Neural cell (in vitro differentiated cells): ENCODE results near the gene KRT2. TPM values are rescaled to one million over a fixed set of nuclear protein-coding genes. Genes with fewer than 3 reads are reported as not detected.

ENCODE experiments used
- H2AFZ ChIP-seq: fragments of 200-600, 300-800 bp; sonication (generic), shearing (Covaris generic); 2 replicates; pipeline ENCODE4 v1.6.0; 2014; ENCODE audit warnings: low read depth, mild to moderate bottlenecking, antibody characterized with exemption, low read length, moderate library complexity
- H3F3A ChIP-seq: fragments of 200-600 bp; shearing (Covaris generic); 2 replicates; pipeline ENCODE4 v1.6.1; 2016; ENCODE audit warnings: mild to moderate bottlenecking, moderate library complexity, mixed read lengths, antibody characterized with exemption, low read length; ENCODE audit not compliant: insufficient read depth, poor library complexity, severe bottlenecking
- H3K27ac ChIP-seq: fragments of 200-600, 300-800 bp; sonication (generic), shearing (Covaris generic); 2 replicates; pipeline ENCODE4 v1.5.1; 2014; ENCODE audit warnings: mild to moderate bottlenecking, low read length, moderate library complexity
- H3K27me3 ChIP-seq: fragments of 300-800, 200-600 bp; sonication (generic), shearing (Covaris generic); 2 replicates; pipeline ENCODE4 v1.6.0; 2014; ENCODE audit warnings: mild to moderate bottlenecking, low read depth, low read length, moderate library complexity; ENCODE audit not compliant: insufficient read depth
- H3K36me3 ChIP-seq: fragments of 300-800, 200-600 bp; sonication (generic), shearing (Covaris generic); 2 replicates; pipeline ENCODE4 v1.5.1; 2014; ENCODE audit warnings: mild to moderate bottlenecking, antibody characterized with exemption, low read length, moderate library complexity; ENCODE audit not compliant: insufficient read depth
- H3K4me2 ChIP-seq: fragments of 300-800, 200-600 bp; sonication (generic), shearing (Covaris generic); 2 replicates; pipeline ENCODE4 v1.6.0; 2014; ENCODE audit warnings: mild to moderate bottlenecking, low read length
- H3K4me3 ChIP-seq: fragments of 300-800, 200-600 bp; sonication (generic), shearing (Covaris generic); 2 replicates; pipeline ENCODE4 v1.5.1; 2014; ENCODE audit warnings: mild to moderate bottlenecking, low read length, moderate library complexity
- H3K79me2 ChIP-seq: fragments of 200-600 bp; shearing (Covaris generic); replicated peaks from 2 replicates; pipeline ENCODE4 v1.6.0; 2014; ENCODE audit warnings: mild to moderate bottlenecking, low read length, moderate library complexity; ENCODE audit not compliant: insufficient read depth
- H3K9ac ChIP-seq: fragments of 300-800, 200-600 bp; sonication (generic), shearing (Covaris generic); 2 replicates; pipeline ENCODE4 v1.6.1; 2016; ENCODE audit warnings: mild to moderate bottlenecking, low read length, mixed read lengths
- H3K9me2 ChIP-seq: fragments of 200-600 bp; shearing (Covaris generic); 2 replicates; pipeline ENCODE4 v1.6.1; 2016; ENCODE audit warnings: mild to moderate bottlenecking, low read length, mixed read lengths; ENCODE audit not compliant: insufficient read depth
- H3K9me3 ChIP-seq: fragments of 200-600, 300-800 bp; sonication (generic), shearing (Covaris generic); 2 replicates; pipeline ENCODE4 v1.6.1; 2016; ENCODE audit warnings: mild to moderate bottlenecking, mixed run types, low read length, moderate library complexity, mixed read lengths
- H4K20me1 ChIP-seq: fragments of 200-600 bp; shearing (Covaris generic); 2 replicates; pipeline ENCODE4 v1.6.1; 2016; ENCODE audit warnings: mild to moderate bottlenecking, mixed run types; ENCODE audit not compliant: insufficient read depth
- CTCF ChIP-seq: fragments of 450-650 bp; IDR thresholded peaks from 2 replicates; pipeline ENCODE4 v1.5.1; 2014; ENCODE audit warnings: antibody characterized with exemption, mild to moderate bottlenecking, moderate library complexity; ENCODE audit not compliant: poor library complexity, severe bottlenecking
- EP300 ChIP-seq: fragments of 450-650 bp; conservative IDR thresholded peaks from 2 replicates; pipeline ENCODE4 v1.6.1; 2014; ENCODE audit warnings: antibody characterized with exemption, mild to moderate bottlenecking, moderate library complexity; ENCODE audit not compliant: poor library complexity, severe bottlenecking
- EZH2 ChIP-seq: fragments of 200-600, 300-800 bp; shearing (Covaris generic), sonication (generic); IDR thresholded peaks from 2 replicates; pipeline ENCODE4 v1.6.1; 2014; ENCODE audit warnings: antibody characterized with exemption, low read length, borderline replicate concordance, mild to moderate bottlenecking; ENCODE audit not compliant: insufficient read depth, poor library complexity, severe bottlenecking
- MXI1 ChIP-seq: fragments of 450-650 bp; conservative IDR thresholded peaks from 2 replicates; pipeline ENCODE4 v1.6.1; 2014; ENCODE audit warnings: antibody characterized with exemption, mild to moderate bottlenecking; ENCODE audit not compliant: poor library complexity, severe bottlenecking
- POLR2AphosphoS5 ChIP-seq: IDR thresholded peaks from 2 replicates; pipeline ENCODE4 v1.6.1; 2012
- RAD21 ChIP-seq: fragments of 450-650 bp; conservative IDR thresholded peaks from 2 replicates; pipeline ENCODE4 v1.6.1; 2014; ENCODE audit warnings: antibody characterized with exemption, mild to moderate bottlenecking, moderate library complexity
- SMC3 ChIP-seq: fragments of 450-650 bp; conservative IDR thresholded peaks from 2 replicates; pipeline ENCODE4 v1.6.1; 2014; ENCODE audit warnings: antibody characterized with exemption, mild to moderate bottlenecking, moderate library complexity; ENCODE audit not compliant: poor library complexity
- TAF1 ChIP-seq: IDR thresholded peaks from 2 replicates; pipeline ENCODE4 v1.6.1; 2012; ENCODE audit warnings: low read depth
- polyA plus RNA-seq: library from polyadenylated mRNA; depleted of rRNA; stranded (reverse); fragments of >200 nt; gene quantifications from 2 replicates; pipeline ENCODE4 v1.2.3, GENCODE V29; 2014
- TF ChIP-seq, protein P1 (sequence below): IDR thresholded peaks from 2 replicates; pipeline ENCODE4 v1.6.1; 2012; ENCODE audit warnings: borderline replicate concordance

KRT2 gene
- polyA plus RNA-seq, 1 donor from 2014 or later = not detected

DNA sequence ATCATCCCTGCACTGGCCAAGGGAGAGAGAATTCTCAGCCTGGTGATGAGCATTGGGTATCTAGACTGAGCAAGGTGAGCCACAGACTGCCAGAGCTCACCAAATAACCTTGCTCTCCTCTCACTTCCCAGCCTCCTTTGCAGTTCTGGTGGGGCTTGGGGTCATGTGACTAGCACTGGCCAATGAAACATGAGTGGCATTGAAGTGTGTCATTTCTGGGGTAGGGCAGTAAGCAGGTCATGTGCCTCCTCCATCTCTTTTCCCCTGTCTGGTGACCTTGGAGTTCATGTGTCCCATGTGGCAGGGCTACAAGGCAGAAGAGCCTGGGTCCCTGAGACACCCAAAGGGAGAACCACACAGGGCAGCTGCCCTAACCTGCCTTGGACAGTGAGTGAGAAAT, 47.2 kb downstream of the KRT2 start:
- Histone ChIP-seq H3K36me3 (no peaks in the 10 kb centered on the region), H4K20me1 (no peaks in the 10 kb centered on the region), H3K4me2 (no peak overlapping the region), H3K9me2 (no peaks in the 10 kb centered on the region), H3K4me3 (no peak overlapping the region), H3K79me2 (no peaks in the 10 kb centered on the region), H3K27ac (no peak overlapping the region), H3K9me3 (no peaks in the 10 kb centered on the region), H2AFZ (no peak overlapping the region), H3F3A (no peaks in the 10 kb centered on the region), H3K9ac (no peak overlapping the region), H3K27me3 (no peaks in the 10 kb centered on the region)
- TF ChIP-seq TAF1 = no peak
- TF ChIP-seq, protein P1, sequence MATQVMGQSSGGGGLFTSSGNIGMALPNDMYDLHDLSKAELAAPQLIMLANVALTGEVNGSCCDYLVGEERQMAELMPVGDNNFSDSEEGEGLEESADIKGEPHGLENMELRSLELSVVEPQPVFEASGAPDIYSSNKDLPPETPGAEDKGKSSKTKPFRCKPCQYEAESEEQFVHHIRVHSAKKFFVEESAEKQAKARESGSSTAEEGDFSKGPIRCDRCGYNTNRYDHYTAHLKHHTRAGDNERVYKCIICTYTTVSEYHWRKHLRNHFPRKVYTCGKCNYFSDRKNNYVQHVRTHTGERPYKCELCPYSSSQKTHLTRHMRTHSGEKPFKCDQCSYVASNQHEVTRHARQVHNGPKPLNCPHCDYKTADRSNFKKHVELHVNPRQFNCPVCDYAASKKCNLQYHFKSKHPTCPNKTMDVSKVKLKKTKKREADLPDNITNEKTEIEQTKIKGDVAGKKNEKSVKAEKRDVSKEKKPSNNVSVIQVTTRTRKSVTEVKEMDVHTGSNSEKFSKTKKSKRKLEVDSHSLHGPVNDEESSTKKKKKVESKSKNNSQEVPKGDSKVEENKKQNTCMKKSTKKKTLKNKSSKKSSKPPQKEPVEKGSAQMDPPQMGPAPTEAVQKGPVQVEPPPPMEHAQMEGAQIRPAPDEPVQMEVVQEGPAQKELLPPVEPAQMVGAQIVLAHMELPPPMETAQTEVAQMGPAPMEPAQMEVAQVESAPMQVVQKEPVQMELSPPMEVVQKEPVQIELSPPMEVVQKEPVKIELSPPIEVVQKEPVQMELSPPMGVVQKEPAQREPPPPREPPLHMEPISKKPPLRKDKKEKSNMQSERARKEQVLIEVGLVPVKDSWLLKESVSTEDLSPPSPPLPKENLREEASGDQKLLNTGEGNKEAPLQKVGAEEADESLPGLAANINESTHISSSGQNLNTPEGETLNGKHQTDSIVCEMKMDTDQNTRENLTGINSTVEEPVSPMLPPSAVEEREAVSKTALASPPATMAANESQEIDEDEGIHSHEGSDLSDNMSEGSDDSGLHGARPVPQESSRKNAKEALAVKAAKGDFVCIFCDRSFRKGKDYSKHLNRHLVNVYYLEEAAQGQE = no peak
- no peak for TF ChIP-seq CTCF
- no peak for TF ChIP-seq EZH2
- no peak for TF ChIP-seq MXI1
- TF ChIP-seq RAD21 = no peak
- no peak for TF ChIP-seq SMC3
- no peak for TF ChIP-seq POLR2AphosphoS5
- no peak for TF ChIP-seq EP300

DNA sequence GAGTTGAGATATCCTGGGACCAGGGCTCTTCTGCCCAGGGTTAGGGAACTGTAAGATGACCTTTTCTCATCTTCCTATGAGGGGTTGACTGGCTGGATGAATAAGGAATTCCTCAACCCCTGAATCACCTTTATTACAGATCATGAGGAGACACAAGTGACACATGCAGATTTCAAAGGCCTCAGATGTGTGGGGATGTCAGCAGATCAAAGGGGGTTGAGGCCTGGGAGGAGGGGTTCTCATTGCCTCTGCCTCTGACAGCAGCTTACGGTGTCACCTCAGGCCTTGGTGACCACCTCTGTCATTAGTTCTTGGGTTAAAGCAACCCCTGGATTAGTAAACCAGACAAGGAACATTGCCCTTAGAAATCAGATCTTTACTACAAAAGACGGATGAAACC, 48.7 kb downstream of the KRT2 start:
- H3K9me3 ChIP-seq = no peaks in the 10 kb centered on the region
- H4K20me1 ChIP-seq = no peaks in the 10 kb centered on the region
- no peaks in the 10 kb centered on the region for H3K27me3 ChIP-seq
- H2AFZ ChIP-seq = no peak overlapping the region
- H3K9me2 ChIP-seq = no peaks in the 10 kb centered on the region
- no peaks in the 10 kb centered on the region for H3K79me2 ChIP-seq
- H3K36me3 ChIP-seq = no peaks in the 10 kb centered on the region
- no peak overlapping the region for H3K9ac ChIP-seq
- TF ChIP-seq EP300 (no peak), RAD21 (no peak), CTCF (no peak), SMC3 (no peak)
- TF ChIP-seq, protein P1 = no peak
- H3K27ac ChIP-seq = no peak overlapping the region
- H3F3A ChIP-seq = no peaks in the 10 kb centered on the region
- H3K4me3 ChIP-seq = no peak overlapping the region
- H3K4me2 ChIP-seq = no peak overlapping the region
